Mesendoderm (in vitro differentiated cells): ENCODE data around the gene DNAJA4.

ENCODE experiments used
- DNase-seq: peaks from one replicate; pipeline ENCODE4 v3.0.0; 2013
- H2AK5ac ChIP-seq: 2 replicates; pipeline ENCODE4 v1.6.1; 2013; ENCODE audit warnings: low read length, inconsistent platforms
- H2BK120ac ChIP-seq: 2 replicates; pipeline ENCODE4 v1.6.1; 2013; ENCODE audit warnings: low read depth, mild to moderate bottlenecking, low read length, moderate library complexity, mixed read lengths
- H2BK15ac ChIP-seq: replicated peaks from 2 replicates; pipeline ENCODE4 v1.6.1; 2013; ENCODE audit warnings: low read depth, mild to moderate bottlenecking, moderate library complexity
- H2BK5ac ChIP-seq: 2 replicates; pipeline ENCODE4 v1.6.1; 2013; ENCODE audit warnings: low read length, inconsistent platforms
- H3K18ac ChIP-seq: 2 replicates; pipeline ENCODE4 v1.6.1; 2013; ENCODE audit warnings: mild to moderate bottlenecking, low read length, mixed read lengths
- H3K23ac ChIP-seq: one replicate; pipeline ENCODE4 v1.6.1; 2013; ENCODE audit warnings: low read length
- H3K27ac ChIP-seq: 2 replicates; pipeline ENCODE4 v1.5.1; 2013; ENCODE audit warnings: low read depth, mild to moderate bottlenecking, inconsistent platforms, low read length, moderate library complexity
- H3K27me3 ChIP-seq: 2 replicates; pipeline ENCODE4 v1.6.1; 2013; ENCODE audit warnings: low read length, control low read depth, mild to moderate bottlenecking, inconsistent platforms; ENCODE audit not compliant: insufficient read depth, poor library complexity
- H3K36me3 ChIP-seq: 2 replicates; pipeline ENCODE4 v1.6.1; 2013; ENCODE audit warnings: low read length, inconsistent platforms; ENCODE audit not compliant: control insufficient read depth, insufficient read depth
- H3K4ac ChIP-seq: one replicate; pipeline ENCODE4 v1.6.1; 2013; ENCODE audit warnings: low read depth, mild to moderate bottlenecking, low read length, moderate library complexity
- H3K4me1 ChIP-seq: 2 replicates; pipeline ENCODE4 v1.6.1; 2013; ENCODE audit warnings: low read depth, low read length, inconsistent platforms; ENCODE audit not compliant: control insufficient read depth
- H3K4me2 ChIP-seq: 2 replicates; pipeline ENCODE4 v1.6.1; 2013; ENCODE audit warnings: low read length
- H3K4me3 ChIP-seq: 2 replicates; pipeline ENCODE4 v1.5.1; 2013; ENCODE audit warnings: mild to moderate bottlenecking, low read length
- H3K56ac ChIP-seq: one replicate; pipeline ENCODE4 v1.6.1; 2013; ENCODE audit warnings: low read length
- H3K79me1 ChIP-seq: 2 replicates; pipeline ENCODE4 v1.6.1; 2013; ENCODE audit warnings: low read length, inconsistent platforms
- H3K79me2 ChIP-seq: 2 replicates; pipeline ENCODE4 v1.6.1; 2013; ENCODE audit warnings: mild to moderate bottlenecking, low read length; ENCODE audit not compliant: control insufficient read depth, insufficient read depth
- H3K9ac ChIP-seq: 2 replicates; pipeline ENCODE4 v1.6.1; 2013; ENCODE audit warnings: low read length, inconsistent platforms
- H4K5ac ChIP-seq: one replicate; pipeline ENCODE4 v1.6.1; 2013; ENCODE audit warnings: low read length
- H4K8ac ChIP-seq: one replicate; pipeline ENCODE4 v1.6.1; 2013; ENCODE audit warnings: low read depth, mild to moderate bottlenecking, control low read depth, low read length, moderate library complexity
- WGBS: extraction: QIAGEN DNeasy Blood & Tissue Kit; methylation state at CpG from one replicate; pipeline ENCODE4 v1.1.7; 2013; ENCODE audit warnings: low lambda C conversion rate, missing lambda C conversion rate; ENCODE audit not compliant: insufficient coverage; ENCODE audit errors: extremely low coverage; 5-methylcytosine and 5-hydroxymethylcytosine counted together

The DNAJA4 gene

DNA sequence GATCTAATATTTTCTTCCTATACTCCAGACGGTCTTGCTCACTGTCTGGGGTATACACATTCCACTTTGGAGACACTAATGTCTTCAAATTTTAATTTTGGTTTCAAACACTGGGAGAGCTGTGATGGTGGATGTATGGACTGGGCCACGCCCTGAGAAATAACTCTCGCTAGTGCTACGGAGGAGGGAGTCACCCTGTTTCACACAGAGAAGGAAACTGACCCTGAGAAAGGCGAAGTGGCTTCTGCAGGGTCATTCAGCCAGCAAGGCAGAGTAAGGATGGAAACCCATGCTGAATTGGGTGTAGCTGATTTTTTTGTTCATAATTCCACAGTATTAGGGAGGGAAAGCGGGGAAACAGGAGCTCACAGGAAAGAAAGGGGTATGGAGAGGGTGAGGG, 43.6 kb downstream of the DNAJA4 start:
- no CpG with 5 or more reads among the region's 6 CpGs for WGBS
- Histone ChIP-seq H3K27me3 (no peaks in the 10 kb centered on the region), H3K79me2 (no peaks in the 10 kb centered on the region), H3K4me3 (no peak overlapping the region), H4K5ac (no peak overlapping the region), H2BK15ac (no peak overlapping the region), H3K23ac (no peak overlapping the region), H3K36me3 (no peaks in the 10 kb centered on the region), H3K18ac (no peak overlapping the region), H3K79me1 (no peaks in the 10 kb centered on the region), H3K27ac (no peak overlapping the region), H3K4ac (no peak overlapping the region), H4K8ac (no peak overlapping the region), H3K4me2 (no peak overlapping the region), H2BK120ac (no peak overlapping the region), H2BK5ac (no peak overlapping the region), H3K56ac (no peak overlapping the region), H3K4me1 (no peaks in the 10 kb centered on the region), H2AK5ac (no peak overlapping the region), H3K9ac (no peak overlapping the region)
- no peak for DNase-seq

DNA sequence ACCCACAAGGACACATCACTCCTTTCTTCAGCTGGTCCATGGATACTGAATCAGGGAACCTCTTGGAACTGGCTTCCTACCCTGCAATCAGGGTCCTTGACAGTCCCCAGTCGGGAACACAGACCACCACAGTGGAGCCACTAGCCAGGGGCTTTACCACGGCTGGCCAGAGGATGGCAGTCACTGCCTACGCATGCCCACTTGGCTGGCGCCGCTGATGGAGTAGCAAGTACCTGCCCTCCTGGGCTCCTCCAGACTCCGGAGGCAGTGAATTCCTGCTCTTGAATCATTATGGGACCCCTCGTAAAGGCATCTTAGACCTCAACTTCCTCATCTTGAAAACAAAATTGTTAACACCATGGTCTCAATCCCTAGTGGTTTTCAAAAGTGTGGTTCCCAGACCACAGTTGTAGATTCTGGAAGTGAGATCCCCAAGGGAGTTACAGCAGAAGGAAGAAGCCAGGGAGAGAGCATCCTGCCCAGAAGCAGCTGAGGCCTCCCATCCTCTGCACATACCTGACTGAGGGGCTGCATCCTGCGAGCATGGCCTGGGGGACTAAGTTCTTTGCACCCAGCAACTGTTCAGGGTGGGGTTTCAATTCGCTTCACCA, 44.2 kb downstream of the DNAJA4 start:
- Histone ChIP-seq H2BK120ac (no peak overlapping the region), H3K79me2 (no peaks in the 10 kb centered on the region), H3K27ac (no peak overlapping the region), H3K4me2 (no peak overlapping the region), H4K8ac (no peak overlapping the region), H3K36me3 (no peaks in the 10 kb centered on the region), H2AK5ac (no peak overlapping the region), H3K79me1 (no peaks in the 10 kb centered on the region), H2BK5ac (no peak overlapping the region), H4K5ac (no peak overlapping the region), H2BK15ac (no peak overlapping the region), H3K23ac (no peak overlapping the region), H3K4me1 (no peaks in the 10 kb centered on the region), H3K4ac (no peak overlapping the region), H3K56ac (no peak overlapping the region), H3K27me3 (no peaks in the 10 kb centered on the region), H3K9ac (no peak overlapping the region), H3K18ac (no peak overlapping the region), H3K4me3 (no peak overlapping the region)
- DNase-seq, result peak; percentile 80
- no CpG with 5 or more reads among the region's 9 CpGs for whole genome bisulfite sequencing

DNA sequence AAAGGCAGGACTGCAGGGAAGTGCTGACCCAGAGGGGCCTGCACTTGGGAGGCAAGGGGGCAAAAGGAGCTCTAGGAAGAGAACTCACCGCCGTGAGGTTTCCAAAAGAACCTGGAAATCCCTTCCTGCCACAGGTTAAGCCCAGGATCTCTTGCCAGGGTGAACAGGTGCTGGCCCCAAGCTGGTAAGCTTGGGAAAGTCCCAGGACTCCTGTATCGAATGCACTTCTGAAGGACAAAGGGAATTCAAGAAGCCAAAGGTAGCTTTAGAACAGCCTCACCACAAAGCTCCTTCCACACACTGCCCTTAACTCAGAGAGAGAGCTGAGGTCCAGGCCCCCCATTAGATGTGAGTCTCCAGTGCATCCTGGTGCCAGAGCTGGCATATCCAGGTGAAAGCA, 46.9 kb downstream of the DNAJA4 start:
- Histone ChIP-seq H3K18ac (no peak overlapping the region), H4K5ac (no peak overlapping the region), H3K79me1 (no peaks in the 10 kb centered on the region), H2BK120ac (no peak overlapping the region), H2BK15ac (no peak overlapping the region), H3K4me2 (no peak overlapping the region), H2AK5ac (no peak overlapping the region), H3K4me1 (peaks cover 1% of the 10 kb centered on the region), H3K9ac (no peak overlapping the region), H3K56ac (no peak overlapping the region), H3K23ac (no peak overlapping the region), H3K27me3 (no peaks in the 10 kb centered on the region), H3K27ac (no peak overlapping the region), H4K8ac (no peak overlapping the region), H3K36me3 (no peaks in the 10 kb centered on the region), H3K79me2 (no peaks in the 10 kb centered on the region), H3K4ac (no peak overlapping the region), H3K4me3 (no peak overlapping the region), H2BK5ac (no peak overlapping the region)
- no CpG with 5 or more reads among the region's 3 CpGs for WGBS
- no peak for DNase-seq

DNA sequence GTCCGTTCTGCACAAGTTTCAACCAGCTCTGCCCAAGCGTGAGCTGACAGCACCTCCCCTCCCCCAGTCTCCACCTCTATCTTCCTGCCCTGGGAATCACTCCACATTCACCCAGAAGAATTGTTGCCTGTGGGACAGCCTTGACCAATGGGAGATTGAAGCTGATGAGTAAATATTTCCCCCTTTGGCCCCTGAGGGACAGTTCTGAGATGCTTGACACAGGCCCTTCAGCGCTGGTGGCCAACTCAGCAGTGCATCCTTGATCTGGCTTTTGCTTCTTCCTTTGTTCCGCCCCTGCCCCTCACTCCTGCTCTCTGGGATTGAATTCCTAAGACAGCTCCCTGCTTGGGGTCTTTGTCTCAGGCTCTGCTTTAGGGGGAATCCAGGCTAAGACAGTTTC, 48.2 kb downstream of the DNAJA4 start:
- H3K36me3 ChIP-seq, result no peaks in the 10 kb centered on the region
- no peak overlapping the region for H3K27ac ChIP-seq
- H3K9ac ChIP-seq, result no peak overlapping the region
- H3K79me2 ChIP-seq, result no peaks in the 10 kb centered on the region
- H3K79me1 ChIP-seq, result no peaks in the 10 kb centered on the region
- no peak overlapping the region for H2BK120ac ChIP-seq
- H4K5ac ChIP-seq, result no peak overlapping the region
- H3K4ac ChIP-seq, result no peak overlapping the region
- no peak overlapping the region for H3K56ac ChIP-seq
- no peak for DNase-seq
- H2BK5ac ChIP-seq, result no peak overlapping the region
- H3K4me2 ChIP-seq, result no peak overlapping the region
- no peak overlapping the region for H2BK15ac ChIP-seq
- peaks cover 2% of the 10 kb centered on the region for H3K4me1 ChIP-seq
- no peak overlapping the region for H3K4me3 ChIP-seq
- no peak overlapping the region for H4K8ac ChIP-seq
- no CpG with 5 or more reads among the region's 4 CpGs for WGBS
- H3K18ac ChIP-seq, result no peak overlapping the region
- no peaks in the 10 kb centered on the region for H3K27me3 ChIP-seq
- H2AK5ac ChIP-seq, result no peak overlapping the region
- H3K23ac ChIP-seq, result no peak overlapping the region

DNA sequence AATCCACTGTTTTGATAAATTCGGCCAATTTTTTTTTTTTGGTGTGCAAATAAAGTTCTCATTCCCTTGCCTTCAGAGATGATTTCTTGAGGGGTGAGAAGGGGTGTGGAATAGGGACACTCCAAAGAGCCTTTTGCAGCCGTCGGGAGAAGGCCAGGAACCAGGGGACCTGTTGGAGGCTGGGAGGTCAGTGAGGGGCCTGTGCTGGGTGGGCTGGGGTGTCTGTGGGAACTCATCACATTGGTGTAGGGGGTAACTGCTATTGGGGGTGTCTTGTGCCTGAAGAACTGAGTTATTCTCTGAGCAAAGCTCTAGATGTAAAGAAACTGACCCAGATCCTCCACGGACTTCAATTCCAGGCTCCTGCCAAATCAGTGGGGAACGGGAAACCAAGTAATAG, 48.6 kb downstream of the DNAJA4 start:
- no peak for DNase-seq
- Histone ChIP-seq H3K79me1 (no peaks in the 10 kb centered on the region), H3K36me3 (no peaks in the 10 kb centered on the region), H3K56ac (no peak overlapping the region), H3K23ac (no peak overlapping the region), H3K79me2 (no peaks in the 10 kb centered on the region), H3K4ac (no peak overlapping the region), H3K4me1 (peaks cover 2% of the 10 kb centered on the region), H4K8ac (no peak overlapping the region), H3K27me3 (no peaks in the 10 kb centered on the region), H3K18ac (no peak overlapping the region), H3K9ac (no peak overlapping the region), H3K27ac (no peak overlapping the region), H2BK15ac (no peak overlapping the region), H2BK120ac (no peak overlapping the region), H2AK5ac (no peak overlapping the region), H3K4me3 (no peak overlapping the region), H4K5ac (no peak overlapping the region), H2BK5ac (no peak overlapping the region), H3K4me2 (no peak overlapping the region)
- no CpG with 5 or more reads among the region's 5 CpGs for WGBS

DNA sequence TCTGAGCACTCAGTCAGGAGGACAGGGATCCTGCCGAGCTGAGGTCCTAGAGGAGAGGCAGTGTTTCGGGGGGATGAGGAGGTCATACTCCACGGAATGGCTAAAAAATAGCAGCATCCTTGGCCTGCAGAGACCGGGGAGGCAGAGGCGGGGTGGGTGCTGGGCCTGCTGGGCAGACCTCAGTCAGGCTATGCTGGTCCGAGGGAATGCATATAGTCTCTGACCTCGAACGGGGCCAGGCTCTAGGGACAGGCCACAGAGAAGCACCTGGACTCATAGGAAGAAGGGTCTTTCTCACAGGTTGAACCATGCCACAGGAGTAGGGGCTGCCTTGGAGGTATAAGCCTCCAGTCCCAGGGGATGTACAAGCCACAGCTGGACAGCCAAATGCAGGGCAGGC, 49.0 kb downstream of the DNAJA4 start:
- H3K27me3 ChIP-seq, result no peaks in the 10 kb centered on the region
- no peak overlapping the region for H3K18ac ChIP-seq
- H3K56ac ChIP-seq, result no peak overlapping the region
- no peak overlapping the region for H3K4me3 ChIP-seq
- peaks cover 2% of the 10 kb centered on the region for H3K4me1 ChIP-seq
- no CpG with 5 or more reads among the region's 8 CpGs for WGBS
- no peak overlapping the region for H2BK120ac ChIP-seq
- no peak overlapping the region for H3K4ac ChIP-seq
- H3K27ac ChIP-seq, result no peak overlapping the region
- H3K36me3 ChIP-seq, result no peaks in the 10 kb centered on the region
- no peak overlapping the region for H4K8ac ChIP-seq
- H2BK5ac ChIP-seq, result no peak overlapping the region
- H3K79me1 ChIP-seq, result no peaks in the 10 kb centered on the region
- H3K4me2 ChIP-seq, result no peak overlapping the region
- H4K5ac ChIP-seq, result no peak overlapping the region
- no peak overlapping the region for H2BK15ac ChIP-seq
- H3K79me2 ChIP-seq, result no peaks in the 10 kb centered on the region
- H2AK5ac ChIP-seq, result no peak overlapping the region
- H3K23ac ChIP-seq, result no peak overlapping the region
- DNase-seq, result no peak
- H3K9ac ChIP-seq, result no peak overlapping the region
